Panc1 (cell line): ENCODE data around the gene SNTB2. TPM values are rescaled to one million over a fixed set of nuclear protein-coding genes. Genes with fewer than 3 reads are reported as not detected.

Experiments used
- ATAC-seq: fragments of 200-7000 bp; cut with Tn5 transposase; 2 replicates; pipeline ENCODE4 v1.9.1; 2020; ENCODE audit warnings: mild to moderate bottlenecking, moderate library complexity
- BruUV-seq: library from RNA; stranded (reverse); fragments of 400-500 nt; replicated peaks from 2 replicates; lab custom pipeline; 2021; lab: Mats Ljungman, UMichigan
- CTCF ChIA-PET: fragments of 300-600 bp; sonication (Branson Sonifier 250); formaldehyde crosslinking; loops from one replicate; lab custom pipeline; 2022; ENCODE audit warnings: antibody characterized with exemption; lab: Charles Lee
- POLR2A ChIA-PET: fragments of 300-600 bp; sonication (Branson Sonifier 250); formaldehyde crosslinking; loops from one replicate; lab custom pipeline; 2022; ENCODE audit warnings: antibody characterized with exemption; lab: Charles Lee
- DNase-seq: peaks from one replicate; pipeline ENCODE4 v3.0.0-alpha.2; 2010; ENCODE audit warnings: low read depth, low spot score
- H3K27ac ChIP-seq: 2 replicates; pipeline ENCODE4 v1.5.1; 2011; ENCODE audit warnings: mild to moderate bottlenecking, low read length, inconsistent platforms
- H3K27me3 ChIP-seq: fragments of 200-500 bp; sonication (Bioruptor generic); 2 replicates; pipeline ENCODE4 v1.6.0; 2014; ENCODE audit warnings: low read length, inconsistent platforms; ENCODE audit not compliant: control insufficient read depth, insufficient read depth
- H3K36me3 ChIP-seq: fragments of 200-500 bp; sonication (Bioruptor generic); 2 replicates; pipeline ENCODE4 v1.5.1; 2014; ENCODE audit warnings: inconsistent platforms, mild to moderate bottlenecking, low read length, moderate library complexity; ENCODE audit not compliant: control insufficient read depth, insufficient read depth
- H3K4me1 ChIP-seq: 2 replicates; pipeline ENCODE4 v1.5.1; 2011; ENCODE audit warnings: inconsistent platforms, mild to moderate bottlenecking, low read length, moderate library complexity; ENCODE audit not compliant: control insufficient read depth, insufficient read depth
- H3K4me3 ChIP-seq, 2 experiments: 2 replicates each; pipeline ENCODE4 v1.5.1; 2011 to 2012; ENCODE audit warnings: low read depth in 2 of 2, low read length in 2 of 2, mild to moderate bottlenecking in 2 of 2, inconsistent platforms in 1 of 2, moderate library complexity in 1 of 2
- H3K9me3 ChIP-seq: fragments of 200-500 bp; sonication (Bioruptor generic); 2 replicates; pipeline ENCODE4 v1.5.1; 2014; ENCODE audit warnings: low read depth, mild to moderate bottlenecking, inconsistent platforms, low read length, moderate library complexity; ENCODE audit not compliant: control insufficient read depth, insufficient read depth
- CTCF ChIP-seq: fragments of 450-650 bp; IDR thresholded peaks from 2 replicates; pipeline ENCODE4 v1.5.1; 2017; ENCODE audit warnings: mild to moderate bottlenecking
- POLR2AphosphoS5 ChIP-seq: IDR thresholded peaks from 2 replicates; pipeline ENCODE4 v1.6.1; 2012; ENCODE audit warnings: mild to moderate bottlenecking, low read depth, low read length, moderate library complexity
- REST ChIP-seq, 2 experiments: IDR thresholded peaks; 2 replicates each; pipeline ENCODE4 v1.6.1; 2011 to 2012; ENCODE audit warnings: low read depth in 2 of 2, control low read depth in 1 of 2, low read length in 1 of 2, mild to moderate bottlenecking in 1 of 2, moderate library complexity in 1 of 2; ENCODE audit not compliant: insufficient read depth in 1 of 2
- SIN3A ChIP-seq: IDR thresholded peaks from 2 replicates; pipeline ENCODE4 v1.6.1; 2012; ENCODE audit warnings: low read depth, mild to moderate bottlenecking, low read length, moderate library complexity, borderline replicate concordance; ENCODE audit not compliant: insufficient read depth
- TCF7L2 ChIP-seq: IDR thresholded peaks from 2 replicates; pipeline ENCODE4 v1.6.1; 2011; ENCODE audit warnings: mild to moderate bottlenecking, low read depth, low read length, inconsistent platforms
- in situ Hi-C: cut with HindIII; loops from 2 replicates; pipeline ENCODE4 v1.10.0; 2016; ENCODE audit warnings: low sequenced_read_pairs, low pct_unique_long_range_greater_than_20kb
- intact Hi-C: fragments of 100-400 bp; cut with micrococcal nuclease; formaldehyde crosslinking; loops from one replicate; pipeline ENCODE4 v1.10.0; 2022; ENCODE audit not compliant: unreplicated experiment
- total RNA-seq: library from RNA; stranded (reverse); gene quantifications from one replicate; pipeline ENCODE4 v1.2.1, GENCODE V29; 2021; ENCODE audit not compliant: unreplicated experiment

The SNTB2 gene
- total RNA-seq, 1 experiment from 2014 or later: 40.8 TPM

GRCh38 chr16:69339289-69340094, 152.5 kb downstream of the SNTB2 start, which contains the start of the genes COG8 and NIP7:
COG8 (minus strand) TSS chr16:69339564; CDS start chr16:69339552, 12 bp downstream.
NIP7 (plus strand) TSS chr16:69339772; CDS start chr16:69339830, 58 bp downstream.
- ATAC-seq: peak; percentile 99
- TSS peak; percentile 93 for BruUV-seq
- Histone ChIP-seq H3K36me3 (peaks cover 19% of the 10 kb centered on the region), H3K4me3 (peak within 1 kb of the TSS; percentile 93 to 95), H3K27me3 (no peaks in the 10 kb centered on the region), H3K27ac (peak within 1 kb of the TSS; percentile 93), H3K9me3 (no peaks in the 10 kb centered on the region), H3K4me1 (peaks cover 17% of the 10 kb centered on the region; the same call in 1 of the 2 replicates)
- ChIA-PET POLR2A (no interaction called here), CTCF (interaction anchor here (0.6 kb wide), 1 partner anchor 387 kb away, joined by 3 read pairs; no protein-coding TSS in a partner anchor)
- in situ Hi-C loops: no loop called here
- intact Hi-C loops: no loop called here
- peak in 1 of 2 experiments; percentile 54; a peak in 1 of 4 replicates for TF ChIP-seq REST (IDR thresholded peaks at IDR 0.05; ENCODE audit: insufficient read depth in 1 of 2, low read depth in 2 of 2, low read length in 1 of 2)
- TF ChIP-seq CTCF: peak; percentile 77
- peak; percentile 77 for TF ChIP-seq POLR2AphosphoS5
- TF ChIP-seq TCF7L2: no peak
- TF ChIP-seq SIN3A: peak; percentile 22; the same call in 1 of the 2 replicates
- DNase-seq: peak; percentile 84

DNA sequence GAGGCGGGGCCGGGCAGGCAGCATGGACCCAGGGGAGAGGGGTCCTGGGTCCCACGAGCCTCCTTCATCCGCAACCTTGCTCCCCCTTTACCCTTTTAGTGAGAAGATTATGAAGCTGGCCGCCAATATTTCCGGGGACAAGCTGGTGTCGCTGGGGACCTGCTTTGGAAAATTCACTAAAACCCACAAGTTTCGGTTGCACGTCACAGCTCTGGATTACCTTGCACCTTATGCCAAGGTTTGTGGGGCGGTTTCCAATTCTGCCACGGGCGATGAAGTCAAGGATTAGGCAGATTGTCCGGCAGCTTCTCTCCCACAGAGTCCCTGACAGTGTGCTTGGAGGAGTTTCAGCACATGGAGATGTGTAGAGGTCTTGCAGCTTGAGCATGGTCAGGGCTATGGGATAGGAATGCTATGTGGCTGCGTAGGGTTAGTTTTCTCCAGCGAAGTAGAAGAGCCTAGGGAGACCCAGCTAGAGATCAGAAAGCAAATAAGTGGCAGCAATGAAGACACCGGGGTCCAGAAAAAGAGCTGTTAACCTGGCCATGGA, 153.2 kb downstream of the SNTB2 start:
- Histone ChIP-seq H3K27ac (peak overlapping the region; percentile 93), H3K4me1 (peaks cover 17% of the 10 kb centered on the region; the same call in 1 of the 2 replicates), H3K4me3 (peak overlapping the region; percentile 93 to 95), H3K27me3 (no peaks in the 10 kb centered on the region), H3K36me3 (peaks cover 19% of the 10 kb centered on the region), H3K9me3 (no peaks in the 10 kb centered on the region)
- ChIA-PET CTCF (no interaction called here), POLR2A (interaction anchor here (0.5 kb wide), 1 partner anchor 232 kb away, joined by 5 read pairs; no protein-coding TSS in a partner anchor)
- DNase-seq (no peak), ATAC-seq (no peak)
- BruUV-seq: no TSS peak
- TF ChIP-seq REST (IDR thresholded peaks at IDR 0.05; ENCODE audit: insufficient read depth in 1 of 2, low read depth in 2 of 2, low read length in 1 of 2): no peak
- TF ChIP-seq SIN3A: no peak
- TF ChIP-seq POLR2AphosphoS5: no peak
- no peak for TF ChIP-seq TCF7L2
- no peak for TF ChIP-seq CTCF
- in situ Hi-C loops (no loop called here), intact Hi-C loops (no loop called here)
